BJ (cell line): Measurements from ENCODE around the gene DNAJC18. TPM values are rescaled to one million over a fixed set of nuclear protein-coding genes. Genes with fewer than 3 reads are reported as not detected.

ENCODE experiments used
- CTCF ChIA-PET: fragments of 350-600 bp; formaldehyde crosslinking; extraction: SDS; loops from one replicate; lab custom pipeline; 2021; ENCODE audit warnings: antibody characterized with exemption, inconsistent platforms; lab: Yijun Ruan, JAX
- POLR2A ChIA-PET: fragments of 300-600 bp; sonication (Branson Sonifier 250); formaldehyde crosslinking; extraction: SDS; loops from one replicate; lab custom pipeline; 2021; ENCODE audit warnings: antibody characterized with exemption; lab: Charles Lee
- DNase-seq: peaks from one replicate; pipeline ENCODE4 v3.0.0-alpha.2; 2011; ENCODE audit warnings: low read depth
- H3K27me3 ChIP-seq: 2 replicates; pipeline ENCODE4 v1.6.0; 2011; ENCODE audit warnings: low read length; ENCODE audit not compliant: control insufficient read depth, insufficient read depth
- H3K36me3 ChIP-seq: 2 replicates; pipeline ENCODE4 v1.5.1; 2011; ENCODE audit warnings: low read length; ENCODE audit not compliant: control insufficient read depth, insufficient read depth
- H3K4me3 ChIP-seq: 2 replicates; pipeline ENCODE4 v1.5.1; 2011; ENCODE audit warnings: low read depth, mild to moderate bottlenecking, control low read depth, low read length
- polyA plus RNA-seq: library from polyadenylated mRNA; depleted of rRNA; stranded (reverse); fragments of >200 nt; gene quantifications from 2 replicates; pipeline ENCODE4 v1.2.3, GENCODE V29; 2011
- TF ChIP-seq, protein P1 (sequence below): IDR thresholded peaks from 2 replicates; pipeline ENCODE4 v1.5.1; 2011; ENCODE audit warnings: low read depth, mild to moderate bottlenecking, control low read depth, inconsistent platforms, low read length, moderate library complexity; ENCODE audit not compliant: insufficient read depth

DNAJC18 gene
- polyA plus RNA-seq, 1 experiment = 5.2 TPM

DNA sequence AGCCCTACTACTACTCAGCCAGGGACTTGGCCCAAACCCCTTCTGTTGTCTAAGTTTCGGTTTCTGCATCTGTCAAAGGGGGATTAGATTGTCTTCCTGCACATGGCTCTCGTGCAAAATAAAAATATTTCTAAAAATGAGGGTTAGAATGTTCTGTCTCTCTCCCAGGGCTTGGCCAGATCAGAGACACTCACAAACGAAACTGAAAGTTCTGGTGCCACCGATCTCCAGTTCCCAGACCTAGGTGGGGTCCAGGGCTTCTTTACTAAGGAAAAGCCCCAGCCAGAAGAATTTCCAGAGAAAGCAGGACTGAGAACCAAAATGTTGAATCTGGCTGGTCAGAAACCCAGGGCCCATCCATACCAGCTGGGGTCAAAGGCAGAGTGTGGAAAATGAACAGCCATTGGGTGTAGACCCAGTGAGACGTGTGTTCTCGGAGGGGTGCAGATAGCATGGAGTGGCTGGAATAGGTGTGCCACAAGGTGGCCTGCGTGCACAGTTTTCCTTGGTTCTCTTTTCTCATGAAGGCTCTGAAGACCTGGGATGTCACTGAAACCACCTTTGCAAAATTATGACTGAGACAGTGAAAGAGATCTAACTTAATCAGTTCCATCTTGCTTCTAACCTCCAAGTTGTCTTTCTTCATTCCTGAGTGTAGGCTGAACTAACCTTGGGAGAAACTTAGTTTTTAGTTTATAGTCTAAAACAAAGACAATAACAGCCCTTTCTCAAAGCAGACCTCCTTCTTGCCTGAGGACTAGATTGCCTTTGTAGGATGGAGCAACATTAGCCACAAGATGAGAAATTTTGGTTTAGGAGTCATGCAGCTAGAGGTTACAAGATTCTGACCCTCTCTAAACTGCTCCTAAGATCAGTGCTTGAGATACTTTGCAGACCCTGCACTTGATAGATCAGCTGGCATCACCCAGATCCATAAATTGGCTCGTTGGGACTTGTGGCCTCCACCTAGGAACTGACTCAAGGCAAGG is 54.0 kb downstream of the DNAJC18 start:
- POLR2A ChIA-PET = no interaction called here
- DNase-seq = no peak
- TF ChIP-seq, protein P1, sequence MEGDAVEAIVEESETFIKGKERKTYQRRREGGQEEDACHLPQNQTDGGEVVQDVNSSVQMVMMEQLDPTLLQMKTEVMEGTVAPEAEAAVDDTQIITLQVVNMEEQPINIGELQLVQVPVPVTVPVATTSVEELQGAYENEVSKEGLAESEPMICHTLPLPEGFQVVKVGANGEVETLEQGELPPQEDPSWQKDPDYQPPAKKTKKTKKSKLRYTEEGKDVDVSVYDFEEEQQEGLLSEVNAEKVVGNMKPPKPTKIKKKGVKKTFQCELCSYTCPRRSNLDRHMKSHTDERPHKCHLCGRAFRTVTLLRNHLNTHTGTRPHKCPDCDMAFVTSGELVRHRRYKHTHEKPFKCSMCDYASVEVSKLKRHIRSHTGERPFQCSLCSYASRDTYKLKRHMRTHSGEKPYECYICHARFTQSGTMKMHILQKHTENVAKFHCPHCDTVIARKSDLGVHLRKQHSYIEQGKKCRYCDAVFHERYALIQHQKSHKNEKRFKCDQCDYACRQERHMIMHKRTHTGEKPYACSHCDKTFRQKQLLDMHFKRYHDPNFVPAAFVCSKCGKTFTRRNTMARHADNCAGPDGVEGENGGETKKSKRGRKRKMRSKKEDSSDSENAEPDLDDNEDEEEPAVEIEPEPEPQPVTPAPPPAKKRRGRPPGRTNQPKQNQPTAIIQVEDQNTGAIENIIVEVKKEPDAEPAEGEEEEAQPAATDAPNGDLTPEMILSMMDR = no peak
- CTCF ChIA-PET = no interaction called here
- no peaks in the 10 kb centered on the region for H3K36me3 ChIP-seq
- H3K4me3 ChIP-seq = no peak overlapping the region
- no peaks in the 10 kb centered on the region for H3K27me3 ChIP-seq

DNA sequence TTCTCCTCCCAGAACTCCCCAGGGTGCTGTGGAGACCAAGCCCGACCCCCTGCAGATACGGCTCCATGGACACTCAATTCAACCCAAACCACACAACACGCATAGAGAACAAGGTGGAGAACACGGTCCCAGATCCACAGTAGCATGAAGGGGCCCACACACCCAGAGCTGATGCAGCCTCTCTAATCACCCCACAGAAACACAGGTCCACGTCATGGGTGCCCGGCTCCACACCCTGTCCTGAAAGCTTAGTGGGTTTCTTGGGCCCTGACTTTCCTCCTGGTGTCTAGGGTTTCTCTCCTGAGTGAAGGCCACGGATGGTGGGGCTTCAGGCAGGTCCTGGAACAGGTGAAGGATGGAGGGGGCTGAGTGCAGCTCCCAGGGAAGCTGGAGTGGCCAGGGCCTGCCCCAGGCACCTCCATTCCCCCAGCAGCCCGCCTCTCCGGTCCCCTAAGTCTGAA is 54.7 kb downstream of the DNAJC18 start:
- no peaks in the 10 kb centered on the region for H3K27me3 ChIP-seq
- TF ChIP-seq, protein P1 = no peak
- DNase-seq = no peak
- POLR2A ChIA-PET = no interaction called here
- CTCF ChIA-PET = no interaction called here
- no peak overlapping the region for H3K4me3 ChIP-seq
- H3K36me3 ChIP-seq = no peaks in the 10 kb centered on the region

DNA sequence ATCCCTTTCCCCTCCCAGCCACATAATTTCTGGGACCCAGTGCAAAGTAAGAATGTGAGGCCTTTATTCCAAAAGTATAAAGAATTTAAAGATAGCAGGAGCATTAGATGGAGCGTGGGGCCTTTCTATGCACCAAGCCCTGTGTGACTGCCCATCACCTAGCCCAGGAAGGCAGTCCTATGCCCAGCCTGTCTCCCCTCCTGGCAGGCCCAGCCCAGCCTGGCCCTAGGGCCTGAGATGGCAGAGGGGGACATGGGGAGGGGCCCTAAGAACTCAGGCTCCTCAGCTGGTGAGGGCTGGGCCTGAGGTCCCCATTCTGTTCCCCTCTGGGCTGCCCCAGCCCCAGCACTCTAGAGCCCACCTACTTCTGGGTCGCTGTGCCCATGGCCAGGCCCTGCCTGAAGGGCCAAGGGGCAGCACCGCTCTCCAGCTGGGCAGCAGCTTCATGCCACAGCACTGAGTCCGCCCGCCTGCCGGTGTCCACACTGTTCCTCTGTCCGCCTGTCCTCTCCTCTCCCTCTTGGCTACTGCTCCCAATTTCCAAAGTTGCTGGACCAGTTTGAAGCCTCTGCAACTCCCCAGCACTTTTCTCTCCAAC is 55.2 kb downstream of the DNAJC18 start:
- Histone ChIP-seq H3K27me3 (no peaks in the 10 kb centered on the region), H3K36me3 (no peaks in the 10 kb centered on the region), H3K4me3 (no peak overlapping the region)
- ChIA-PET CTCF (no interaction called here), POLR2A (no interaction called here)
- TF ChIP-seq, protein P1 = no peak
- no peak for DNase-seq

DNA sequence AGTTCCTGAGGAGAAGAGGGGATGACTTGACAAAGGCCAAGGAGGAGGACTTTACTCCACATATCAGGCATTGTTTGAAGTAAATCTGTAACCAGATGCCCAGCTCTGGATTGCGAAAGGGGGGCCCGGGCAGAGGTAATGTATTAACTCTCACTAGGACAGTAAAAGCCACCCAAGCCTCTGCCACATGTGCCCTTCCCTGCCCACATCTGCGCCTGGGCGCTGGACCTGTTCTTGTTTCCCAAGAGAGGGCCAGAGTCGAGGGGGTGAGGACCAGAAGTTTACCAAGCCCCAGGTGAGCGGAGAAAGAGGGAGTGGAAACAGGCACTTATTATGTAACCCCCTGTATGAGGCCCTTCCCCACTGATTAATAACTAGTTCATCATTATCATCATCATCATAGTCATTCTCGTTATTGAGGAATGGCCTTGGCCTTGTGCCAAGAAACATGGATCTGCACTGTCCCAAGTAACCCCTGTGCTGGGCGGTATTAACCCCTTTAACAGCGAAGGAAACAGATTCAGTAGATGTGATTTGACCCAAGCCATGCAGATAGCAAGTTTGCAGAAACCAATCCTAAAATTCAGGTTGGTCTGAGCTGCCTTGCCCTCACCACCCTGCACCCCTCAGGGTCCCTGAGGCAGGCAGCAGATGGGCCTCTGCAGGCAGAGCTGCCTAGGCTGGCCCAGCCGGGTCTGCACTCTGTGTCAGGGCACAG is 55.9 kb downstream of the DNAJC18 start, which contains the start of gene SLC23A1:
SLC23A1 (minus strand) TSS at position 23 of the 718 bp plus-strand sequence. CDS start 44 bp downstream, outside the sequence.
- Histone ChIP-seq H3K36me3 (no peaks in the 10 kb centered on the region), H3K27me3 (no peaks in the 10 kb centered on the region), H3K4me3 (no peak within 1 kb of the TSS)
- ChIA-PET POLR2A (no interaction called here), CTCF (interaction anchor here (0.6 kb wide), 1 partner anchor 934 kb away, joined by 3 read pairs; no protein-coding TSS in a partner anchor)
- DNase-seq = no peak
- TF ChIP-seq, protein P1 = no peak
